ENCODE results near the gene DLG2. TPM values are rescaled to one million over a fixed set of nuclear protein-coding genes. Genes with fewer than 3 reads are reported as not detected.

The DLG2 gene
- total RNA-seq, 4 donors from 2014 or later = 1.3 to 4.7 (median 2.4) TPM

GRCh38 chr11:84825106-84825660 lies 802.0 kb downstream of the DLG2 start:
- Histone ChIP-seq H3K9me3 (no peaks in the 10 kb centered on the region), H3K36me3 (no peaks in the 10 kb centered on the region), H3K27me3 (no peaks in the 10 kb centered on the region), H3K4me1 (no peaks in the 10 kb centered on the region), H3K4me3 (no peak overlapping the region), H3K27ac (no peak overlapping the region)
- intact Hi-C loops (cut with DNase I; ENCODE audit: low total_unique reads) (no loop called here), in situ Hi-C loops (cut with MboI; ENCODE audit: low sequenced_read_pairs in 4 of 4) (no loop called here)
- ATAC-seq (no peak), DNase-seq (no peak)
- TF ChIP-seq POLR2A (IDR thresholded peaks at IDR 0.05) (no peak), CTCF (IDR thresholded peaks at IDR 0.05 in 4 of 5, conservative IDR thresholded peaks at IDR 0.05 in 1 of 5) (no peak)

- Histone ChIP-seq H3K9me3 (no peaks in the 10 kb centered on the region), H3K4me1 (no peaks in the 10 kb centered on the region), H3K4me3 (no peak overlapping the region), H3K27ac (no peak overlapping the region), H3K36me3 (no peaks in the 10 kb centered on the region), H3K27me3 (no peaks in the 10 kb centered on the region)
- ATAC-seq (no peak), DNase-seq (no peak)
- TF ChIP-seq POLR2A (IDR thresholded peaks at IDR 0.05) (no peak), CTCF (IDR thresholded peaks at IDR 0.05 in 4 of 5, conservative IDR thresholded peaks at IDR 0.05 in 1 of 5) (no peak)
- intact Hi-C loops (cut with DNase I; ENCODE audit: low total_unique reads) = no loop called here
- in situ Hi-C loops (cut with MboI; ENCODE audit: low sequenced_read_pairs in 4 of 4) = no loop called here
Measured at GRCh38 chr11:84824624-84825023, 802.5 kb downstream of the DLG2 start.

- no peak for DNase-seq
- in situ Hi-C loops (cut with MboI; ENCODE audit: low sequenced_read_pairs in 4 of 4) = no loop called here
- H3K27ac ChIP-seq = no peak overlapping the region
Measured at GRCh38 chr11:84819537-84819936, 807.6 kb downstream of the DLG2 start.

GRCh38 chr11:84819128-84819527 lies 808.0 kb downstream of the DLG2 start:
- TF ChIP-seq CTCF (IDR thresholded peaks at IDR 0.05 in 4 of 5, conservative IDR thresholded peaks at IDR 0.05 in 1 of 5) (no peak), POLR2A (IDR thresholded peaks at IDR 0.05) (no peak)
- no peaks in the 10 kb centered on the region for H3K27me3 ChIP-seq
- in situ Hi-C loops (cut with MboI; ENCODE audit: low sequenced_read_pairs in 4 of 4) (no loop called here), intact Hi-C loops (cut with DNase I; ENCODE audit: low total_unique reads) (no loop called here)
- H3K9me3 ChIP-seq = no peaks in the 10 kb centered on the region
- no peak overlapping the region for H3K4me3 ChIP-seq
- no peaks in the 10 kb centered on the region for H3K36me3 ChIP-seq
- ATAC-seq (no peak), DNase-seq (no peak)
- H3K4me1 ChIP-seq = no peaks in the 10 kb centered on the region
- no peak overlapping the region for H3K27ac ChIP-seq

More at GRCh38 chr11:84819537-84819936, 807.6 kb downstream of the DLG2 start:
- no peaks in the 10 kb centered on the region for H3K27me3 ChIP-seq
- H3K36me3 ChIP-seq = no peaks in the 10 kb centered on the region
- no peak overlapping the region for H3K4me3 ChIP-seq
- TF ChIP-seq CTCF (IDR thresholded peaks at IDR 0.05 in 4 of 5, conservative IDR thresholded peaks at IDR 0.05 in 1 of 5) (no peak), POLR2A (IDR thresholded peaks at IDR 0.05) (no peak)
- H3K4me1 ChIP-seq = no peaks in the 10 kb centered on the region
- no peak for ATAC-seq
- H3K9me3 ChIP-seq = no peaks in the 10 kb centered on the region
- intact Hi-C loops (cut with DNase I; ENCODE audit: low total_unique reads) = no loop called here

GRCh38 chr11:84817998-84818397 lies 809.1 kb downstream of the DLG2 start:
- Histone ChIP-seq H3K4me3 (no peak overlapping the region), H3K27ac (no peak overlapping the region), H3K36me3 (no peaks in the 10 kb centered on the region), H3K9me3 (no peaks in the 10 kb centered on the region), H3K4me1 (no peaks in the 10 kb centered on the region), H3K27me3 (no peaks in the 10 kb centered on the region)
- no peak for DNase-seq
- in situ Hi-C loops (cut with MboI; ENCODE audit: low sequenced_read_pairs in 4 of 4) (no loop called here), intact Hi-C loops (cut with DNase I; ENCODE audit: low total_unique reads) (no loop called here)
- no peak for ATAC-seq
- no peak for TF ChIP-seq POLR2A (IDR thresholded peaks at IDR 0.05)
- no peak for TF ChIP-seq CTCF (IDR thresholded peaks at IDR 0.05 in 4 of 5, conservative IDR thresholded peaks at IDR 0.05 in 1 of 5)
